ENCODE data around the gene NFIC. TPM values are rescaled to one million over a fixed set of nuclear protein-coding genes. Genes with fewer than 3 reads are reported as not detected.
A peak's percentile ranks its signal among the peaks of the same experiment; 100 is the strongest.
"Not testable (repeated sequence)": the region's sequence is repeated elsewhere in the genome, so short reads cannot be mapped to it uniquely, and the experiment has no call there.

Gene NFIC
- total RNA-seq, 2 donors from 2014 or later, result 111 to 196 TPM

DNA sequence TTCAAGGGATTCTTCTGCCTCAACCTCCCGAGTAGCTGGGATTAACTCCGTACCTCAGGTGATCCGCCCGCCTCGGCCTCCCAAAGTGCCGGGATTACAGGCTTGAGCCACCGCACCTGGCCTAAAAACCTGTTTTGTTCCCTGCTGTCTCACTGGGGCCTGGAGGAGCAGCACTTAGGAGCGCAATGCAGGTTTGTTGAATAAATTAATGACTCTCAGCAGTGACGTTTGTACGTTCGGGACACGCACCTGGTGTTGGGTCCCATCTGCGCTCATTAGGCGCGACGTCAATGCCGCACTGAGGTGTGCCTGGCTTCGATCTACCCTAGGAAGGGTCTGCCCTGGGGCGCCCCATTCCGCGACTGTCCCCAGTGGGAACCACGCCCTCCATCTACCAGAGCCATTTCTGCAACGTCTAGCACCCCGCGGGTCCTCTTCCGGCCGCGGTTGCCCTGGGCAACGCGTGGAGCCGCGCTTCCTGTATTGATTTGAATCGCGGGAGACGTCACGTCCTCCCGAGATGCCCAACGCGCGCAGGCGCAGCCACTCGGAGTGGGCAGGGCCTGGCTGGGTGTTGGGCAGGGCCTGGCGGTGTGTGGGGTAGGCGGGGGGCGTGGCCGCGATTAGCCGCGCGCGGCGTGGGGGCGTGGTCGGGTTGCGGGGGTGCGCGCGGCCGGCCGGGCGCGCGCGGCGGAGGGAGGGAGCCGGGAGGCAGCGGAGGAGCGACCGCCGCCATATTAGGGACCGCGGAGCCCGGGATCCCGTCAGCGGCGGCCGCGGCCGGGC, 139.4 kb downstream of the NFIC start, which contains the start of gene FZR1:
FZR1 (plus strand) TSS at position 714 of the 786 bp plus-strand sequence. CDS start 16,679 bp downstream, outside the sequence.
- peak within 1 kb of the TSS; percentile 99 for H3K4me3 ChIP-seq
- H3K9me3 ChIP-seq, result no peaks in the 10 kb centered on the region
- H3K27ac ChIP-seq, result peak within 1 kb of the TSS; percentile 79 to 89
- H3K4me1 ChIP-seq, result peaks cover 0 to 36% of the 10 kb centered on the region in 2 donors
- TF ChIP-seq, protein P1, sequence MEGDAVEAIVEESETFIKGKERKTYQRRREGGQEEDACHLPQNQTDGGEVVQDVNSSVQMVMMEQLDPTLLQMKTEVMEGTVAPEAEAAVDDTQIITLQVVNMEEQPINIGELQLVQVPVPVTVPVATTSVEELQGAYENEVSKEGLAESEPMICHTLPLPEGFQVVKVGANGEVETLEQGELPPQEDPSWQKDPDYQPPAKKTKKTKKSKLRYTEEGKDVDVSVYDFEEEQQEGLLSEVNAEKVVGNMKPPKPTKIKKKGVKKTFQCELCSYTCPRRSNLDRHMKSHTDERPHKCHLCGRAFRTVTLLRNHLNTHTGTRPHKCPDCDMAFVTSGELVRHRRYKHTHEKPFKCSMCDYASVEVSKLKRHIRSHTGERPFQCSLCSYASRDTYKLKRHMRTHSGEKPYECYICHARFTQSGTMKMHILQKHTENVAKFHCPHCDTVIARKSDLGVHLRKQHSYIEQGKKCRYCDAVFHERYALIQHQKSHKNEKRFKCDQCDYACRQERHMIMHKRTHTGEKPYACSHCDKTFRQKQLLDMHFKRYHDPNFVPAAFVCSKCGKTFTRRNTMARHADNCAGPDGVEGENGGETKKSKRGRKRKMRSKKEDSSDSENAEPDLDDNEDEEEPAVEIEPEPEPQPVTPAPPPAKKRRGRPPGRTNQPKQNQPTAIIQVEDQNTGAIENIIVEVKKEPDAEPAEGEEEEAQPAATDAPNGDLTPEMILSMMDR (IDR thresholded peaks at IDR 0.05), result no peak
- no peaks in the 10 kb centered on the region for H3K36me3 ChIP-seq
- H3K27me3 ChIP-seq, result no peaks in the 10 kb centered on the region
- DNase-seq (ENCODE audit: low spot score), result peak; percentile 99

DNA sequence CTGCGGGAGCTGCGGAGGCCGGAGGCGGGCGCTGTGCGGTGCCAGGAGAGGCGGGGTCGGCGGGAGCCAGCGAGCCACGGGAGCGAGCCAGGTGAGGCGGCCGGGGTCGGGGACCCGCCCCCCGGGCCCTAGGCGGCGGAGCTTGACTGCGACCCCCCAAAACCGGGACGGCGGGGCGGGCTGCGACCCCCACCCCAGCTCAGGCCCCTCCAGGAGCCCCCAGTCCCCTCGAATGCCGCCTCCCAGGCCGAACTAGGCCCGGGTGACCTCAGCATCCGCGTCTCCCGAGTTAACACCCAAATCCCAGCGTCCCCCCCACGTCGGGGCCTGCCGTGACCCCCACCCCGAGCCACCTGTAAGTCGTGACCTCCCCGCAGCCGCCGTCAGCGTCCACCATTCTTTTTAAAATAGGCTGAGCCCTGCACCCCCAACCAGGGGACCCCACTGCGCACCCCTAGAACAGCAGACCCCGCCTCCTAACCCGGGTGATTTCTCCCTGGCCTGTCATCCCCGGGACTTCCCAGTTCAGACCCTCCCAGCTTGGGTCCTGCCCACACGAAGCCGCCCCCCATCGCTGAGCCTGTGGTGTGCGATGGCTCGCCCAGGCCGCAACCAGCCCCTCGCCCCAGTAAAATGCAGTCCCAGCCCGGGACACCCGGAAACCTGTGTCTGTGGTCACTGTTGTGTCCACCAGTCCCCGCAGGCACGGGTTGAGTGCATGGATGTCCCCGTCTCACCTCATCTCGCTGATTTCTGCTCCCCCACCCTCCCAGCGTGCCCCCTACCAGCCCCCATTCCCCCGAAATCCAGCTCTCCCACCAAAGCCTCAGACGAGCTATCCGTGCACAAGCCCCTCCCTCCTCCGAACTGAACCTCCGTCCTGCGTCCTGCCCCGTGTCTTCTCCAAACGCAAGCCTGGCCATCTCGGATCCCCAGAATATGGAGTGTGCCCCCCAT, 140.3 kb downstream of the NFIC start:
- TF ChIP-seq, protein P1 (IDR thresholded peaks at IDR 0.05), result no peak
- no peaks in the 10 kb centered on the region for H3K36me3 ChIP-seq
- peak overlapping the region; percentile 99 for H3K4me3 ChIP-seq
- peaks cover 0 to 40% of the 10 kb centered on the region in 2 donors for H3K4me1 ChIP-seq
- H3K27me3 ChIP-seq, result no peaks in the 10 kb centered on the region
- peak overlapping the region; percentile 79 to 89 for H3K27ac ChIP-seq
- no peak for DNase-seq (ENCODE audit: low spot score)
- H3K9me3 ChIP-seq, result no peaks in the 10 kb centered on the region

- H3K27ac ChIP-seq, result peak overlapping the region; percentile 79 to 89
- DNase-seq (ENCODE audit: low spot score), result peak; percentile 61
- TF ChIP-seq, protein P1 (IDR thresholded peaks at IDR 0.05), result no peak
- peaks cover 0 to 49% of the 10 kb centered on the region in 2 donors for H3K4me1 ChIP-seq
- H3K9me3 ChIP-seq, result no peaks in the 10 kb centered on the region
- no peaks in the 10 kb centered on the region for H3K36me3 ChIP-seq
- peak overlapping the region; percentile 99 for H3K4me3 ChIP-seq
- no peaks in the 10 kb centered on the region for H3K27me3 ChIP-seq
Observed at GRCh38 chr19:3507371-3508120, 141.2 kb downstream of the NFIC start.

DNA sequence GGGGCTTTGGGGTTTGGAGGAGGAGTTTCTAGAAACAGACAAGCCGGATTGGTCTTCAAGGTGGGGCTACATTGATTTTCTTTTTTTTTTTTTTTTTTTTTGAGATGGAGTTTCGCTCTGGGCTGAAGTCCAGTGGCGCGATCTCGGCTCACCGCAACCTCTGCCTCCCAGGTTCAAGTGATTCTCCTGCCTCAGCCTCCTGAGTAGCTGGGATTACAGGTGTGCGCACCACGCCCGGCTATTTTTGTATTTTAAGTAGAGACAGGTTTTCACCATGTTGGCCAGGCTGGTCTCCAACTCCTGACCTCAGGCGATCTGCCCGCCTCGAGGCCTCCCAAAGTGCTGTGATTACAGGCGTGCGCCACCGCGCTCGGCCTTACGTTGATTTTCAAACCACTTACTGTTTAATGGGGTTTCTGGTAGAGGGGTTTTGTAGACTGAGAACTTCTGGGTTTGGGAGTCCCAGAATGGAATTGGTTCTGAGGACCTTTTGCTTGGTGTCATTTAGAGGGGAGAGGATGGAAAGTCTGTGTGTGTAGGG, 141.8 kb downstream of the NFIC start:
- H3K4me1 ChIP-seq, result peaks cover 0 to 55% of the 10 kb centered on the region in 2 donors
- not testable (repeated sequence) for H3K27ac ChIP-seq; H3K4me3 ChIP-seq; H3K9me3 ChIP-seq; DNase-seq (ENCODE audit: low spot score); H3K36me3 ChIP-seq; H3K27me3 ChIP-seq

- TF ChIP-seq, protein P1 (IDR thresholded peaks at IDR 0.05), result no peak
- DNase-seq (ENCODE audit: low spot score), result no peak
- Histone ChIP-seq H3K9me3 (no peaks in the 10 kb centered on the region), H3K4me1 (peaks cover 0 to 59% of the 10 kb centered on the region in 2 donors), H3K36me3 (no peaks in the 10 kb centered on the region), H3K4me3 (no peak overlapping the region), H3K27me3 (no peaks in the 10 kb centered on the region), H3K27ac (no peak overlapping the region)
Observed at GRCh38 chr19:3508771-3509535, 142.6 kb downstream of the NFIC start.
